SK-N-MC (cell line): Measurements from ENCODE around the gene KCNT1.

Experiments
- DNase-seq: peaks from one replicate; pipeline ENCODE4 v3.0.0-alpha.2; 2011; ENCODE audit warnings: low read depth, low spot score
- H3K27ac ChIP-seq: fragments of 200-600 bp; sonication (generic); 2 replicates; pipeline ENCODE4 v1.5.1; 2016; ENCODE audit warnings: mixed run types
- H3K36me3 ChIP-seq: fragments of 200-600 bp; sonication (generic); 2 replicates; pipeline ENCODE4 v1.6.1; 2017; ENCODE audit warnings: antibody characterized with exemption, low read length, mixed read lengths; ENCODE audit not compliant: insufficient read depth
- H3K4me3 ChIP-seq: fragments of 200-600 bp; sonication (generic); 2 replicates; pipeline ENCODE4 v1.5.1; 2016
- H3K9ac ChIP-seq: fragments of 200-600 bp; sonication (generic); 2 replicates; pipeline ENCODE4 v1.8.0; 2017; ENCODE audit warnings: mixed run types, mixed read lengths; ENCODE audit not compliant: insufficient read length
- H3K9me3 ChIP-seq: fragments of 200-600 bp; sonication (generic); 2 replicates; pipeline ENCODE4 v1.6.1; 2017; ENCODE audit warnings: low read depth, mild to moderate bottlenecking, antibody characterized with exemption, low read length, moderate library complexity, mixed read lengths
- EZH2 ChIP-seq: fragments of 200-600 bp; sonication (generic); IDR thresholded peaks from one replicate; pipeline ENCODE4 v1.6.1; 2017; ENCODE audit warnings: antibody characterized with exemption
- FOXP2 ChIP-seq: optimal IDR thresholded peaks from 2 replicates; pipeline ENCODE3; 2011; ENCODE audit warnings: mild to moderate bottlenecking, moderate library complexity; ENCODE audit not compliant: insufficient read depth; ENCODE audit errors: extremely low read length, control extremely low read depth
- POLR2AphosphoS5 ChIP-seq: IDR thresholded peaks from 2 replicates; pipeline ENCODE4 v1.6.1; 2012; ENCODE audit warnings: mild to moderate bottlenecking, low read depth, low read length, borderline replicate concordance

KCNT1 gene

DNA sequence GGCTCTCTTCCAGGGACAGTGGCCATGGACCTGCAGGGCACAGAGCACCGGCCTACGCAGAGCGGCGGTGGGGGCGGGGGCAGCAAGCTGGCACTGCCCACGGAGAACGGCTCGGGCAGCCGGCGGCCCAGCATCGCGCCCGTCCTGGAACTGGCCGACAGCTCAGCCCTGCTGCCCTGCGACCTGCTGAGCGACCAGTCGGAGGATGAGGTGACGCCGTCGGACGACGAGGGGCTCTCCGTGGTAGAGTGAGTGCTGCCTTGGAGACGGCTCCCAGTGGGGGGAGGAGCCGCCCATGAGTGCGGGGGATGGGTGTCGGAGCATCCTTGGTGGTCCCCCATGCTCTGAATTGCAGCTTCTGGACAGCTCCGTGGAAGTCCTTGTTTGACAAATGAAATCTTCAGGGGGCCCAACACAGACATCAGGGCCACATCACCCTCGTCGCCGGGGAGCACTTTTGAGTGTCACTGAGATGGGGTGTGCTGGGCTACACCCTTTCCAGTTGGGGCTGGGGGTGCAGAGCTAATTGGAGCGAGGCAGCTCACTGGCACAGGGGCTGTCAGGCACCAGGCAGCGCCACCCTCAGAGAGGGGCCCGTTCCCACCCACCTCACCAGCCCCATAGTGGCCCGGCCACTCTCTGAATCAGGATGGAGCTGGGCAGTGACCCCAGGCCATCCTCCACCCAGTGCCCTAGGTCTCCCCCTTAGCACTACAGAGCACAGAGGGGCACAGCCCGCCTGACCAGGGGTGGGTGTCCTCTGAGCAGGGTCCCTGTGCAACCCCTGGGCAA, 70.9 kb downstream of the KCNT1 start:
- Histone ChIP-seq H3K9ac (no peak overlapping the region), H3K9me3 (no peaks in the 10 kb centered on the region), H3K27ac (no peak overlapping the region), H3K36me3 (no peaks in the 10 kb centered on the region), H3K4me3 (no peak overlapping the region)
- DNase-seq = no peak
- TF ChIP-seq POLR2AphosphoS5 = no peak
- no peak for TF ChIP-seq FOXP2
- no peak for TF ChIP-seq EZH2

DNA sequence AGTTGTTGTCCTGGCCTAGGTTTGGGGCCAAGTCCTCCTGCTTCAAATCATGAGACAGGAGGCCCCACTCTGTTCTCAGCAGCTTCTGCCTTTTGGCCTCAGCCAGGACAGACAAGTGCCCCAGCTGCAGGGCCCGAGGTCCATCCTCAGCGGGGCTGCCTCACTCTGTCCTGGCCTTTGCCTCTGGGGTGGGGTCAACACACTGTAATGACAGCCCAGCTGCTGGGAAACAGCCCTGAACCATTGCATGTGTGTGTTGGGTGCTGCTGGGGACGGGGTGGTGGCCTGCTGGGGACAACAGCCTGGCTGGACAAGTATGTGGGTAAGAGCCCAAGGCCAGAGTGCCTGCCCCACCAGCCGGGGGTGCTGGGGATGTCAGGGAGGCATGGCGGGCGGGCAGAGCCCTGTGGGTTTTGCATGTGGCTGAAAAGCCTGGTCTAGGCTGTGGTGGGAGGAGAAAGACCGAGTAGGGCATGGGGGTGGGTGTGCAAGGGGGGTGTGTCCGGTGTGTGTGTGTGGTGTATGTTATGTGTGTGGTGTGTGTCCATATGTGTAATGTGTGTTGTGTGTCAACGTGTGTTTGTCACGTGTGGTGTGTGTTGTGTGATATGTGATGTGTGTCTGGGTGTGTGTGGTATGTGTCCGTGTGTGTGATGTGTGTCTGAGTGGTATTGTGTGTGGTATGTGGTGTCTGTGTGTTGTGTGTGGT, 71.7 kb downstream of the KCNT1 start:
- Histone ChIP-seq H3K4me3 (no peak overlapping the region), H3K9me3 (no peaks in the 10 kb centered on the region), H3K36me3 (no peaks in the 10 kb centered on the region), H3K9ac (no peak overlapping the region), H3K27ac (no peak overlapping the region)
- DNase-seq = no peak
- TF ChIP-seq EZH2 = no peak
- TF ChIP-seq FOXP2 = no peak
- no peak for TF ChIP-seq POLR2AphosphoS5

DNA sequence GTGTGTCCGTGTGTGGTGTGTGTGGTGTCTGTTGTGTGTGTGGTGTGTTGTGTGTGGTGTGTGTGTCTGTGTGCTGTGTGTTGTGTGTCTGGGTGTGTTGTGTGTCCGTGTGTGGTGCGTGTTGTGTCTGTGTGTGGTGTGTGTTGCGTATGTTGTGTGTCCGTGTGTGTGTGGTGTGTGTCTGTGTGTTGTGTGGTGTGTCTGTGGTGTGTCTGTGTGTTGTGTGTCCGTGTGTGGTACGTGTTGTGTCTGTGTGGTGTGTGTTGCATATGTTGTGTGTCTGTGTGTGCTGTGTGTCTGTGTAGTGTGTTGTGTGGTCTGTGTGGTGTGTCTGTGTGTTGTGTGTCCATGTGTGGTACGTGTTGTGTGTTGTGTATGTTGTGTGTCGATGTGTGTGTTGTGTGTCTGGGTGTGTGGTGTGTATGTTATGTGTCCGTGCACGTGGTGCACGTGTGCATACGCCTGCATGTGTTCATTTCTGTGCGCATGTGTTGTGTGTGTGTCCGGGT, 72.3 kb downstream of the KCNT1 start:
- H3K27ac ChIP-seq = no peak overlapping the region
- no peaks in the 10 kb centered on the region for H3K36me3 ChIP-seq
- H3K9ac ChIP-seq = no peak overlapping the region
- no peak overlapping the region for H3K4me3 ChIP-seq
- DNase-seq = no peak
- no peaks in the 10 kb centered on the region for H3K9me3 ChIP-seq
- TF ChIP-seq FOXP2 (no peak), POLR2AphosphoS5 (no peak)

DNA sequence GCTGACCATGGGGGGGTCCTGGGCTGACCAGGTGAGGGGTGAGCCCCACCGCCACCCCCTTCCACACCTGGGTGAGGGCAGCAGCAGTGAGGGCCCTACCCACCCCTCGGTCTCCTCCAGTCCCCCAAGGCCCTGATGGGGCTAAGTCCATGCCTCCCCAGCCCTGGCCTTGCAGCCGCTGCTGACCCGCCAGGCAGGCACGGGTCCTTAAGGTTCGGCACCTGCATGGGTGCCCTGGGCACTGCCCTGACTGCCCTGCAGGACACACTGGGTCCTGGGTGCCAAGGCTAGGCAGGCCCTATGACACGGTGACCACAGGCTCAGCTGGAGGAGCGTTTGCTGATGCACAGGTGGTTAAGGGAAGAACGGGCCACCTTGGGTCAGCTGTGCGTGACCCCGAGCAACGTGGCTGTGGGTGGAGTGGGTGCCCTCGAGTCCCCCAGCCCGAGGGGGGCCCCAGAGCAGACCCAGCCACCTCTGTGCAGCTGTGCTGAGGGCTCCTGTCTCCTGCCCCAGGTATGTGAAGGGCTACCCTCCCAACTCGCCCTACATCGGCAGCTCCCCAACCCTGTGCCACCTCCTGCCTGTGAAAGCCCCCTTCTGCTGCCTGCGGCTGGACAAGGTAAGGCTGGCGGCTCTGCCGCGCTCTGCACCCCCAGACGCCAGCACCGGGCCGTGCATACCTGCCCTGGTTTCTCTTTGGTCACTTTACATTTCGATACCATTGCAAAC, 73.0 kb downstream of the KCNT1 start:
- no peaks in the 10 kb centered on the region for H3K36me3 ChIP-seq
- no peak overlapping the region for H3K27ac ChIP-seq
- H3K4me3 ChIP-seq = no peak overlapping the region
- no peak overlapping the region for H3K9ac ChIP-seq
- DNase-seq = no peak
- TF ChIP-seq FOXP2 = no peak
- no peak for TF ChIP-seq EZH2
- no peak for TF ChIP-seq POLR2AphosphoS5
- no peaks in the 10 kb centered on the region for H3K9me3 ChIP-seq

DNA sequence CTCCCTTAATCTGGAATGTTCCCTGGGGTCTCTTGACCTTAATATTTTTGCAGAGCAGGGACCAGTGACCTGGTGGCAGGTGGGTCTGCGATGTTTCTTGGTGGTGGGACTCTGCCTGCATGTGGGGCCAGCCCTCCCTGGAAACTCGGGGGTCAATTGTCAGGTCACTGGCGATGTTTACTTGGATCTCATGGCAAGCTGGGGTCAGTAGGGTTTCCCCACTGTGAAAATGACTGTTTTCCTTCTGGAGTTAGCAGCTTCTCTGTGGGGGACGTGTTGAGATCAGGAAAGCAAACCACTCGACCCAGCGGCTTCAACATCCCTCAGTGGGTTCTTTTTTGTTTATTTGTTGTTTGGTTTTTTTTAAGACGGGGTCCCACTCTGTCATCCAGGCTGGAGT, 73.9 kb downstream of the KCNT1 start:
- no peaks in the 10 kb centered on the region for H3K9me3 ChIP-seq
- TF ChIP-seq FOXP2 (no peak), POLR2AphosphoS5 (no peak)
- H3K27ac ChIP-seq = no peak overlapping the region
- no peak for DNase-seq
- no peaks in the 10 kb centered on the region for H3K36me3 ChIP-seq
- H3K9ac ChIP-seq = no peak overlapping the region
- H3K4me3 ChIP-seq = no peak overlapping the region

DNA sequence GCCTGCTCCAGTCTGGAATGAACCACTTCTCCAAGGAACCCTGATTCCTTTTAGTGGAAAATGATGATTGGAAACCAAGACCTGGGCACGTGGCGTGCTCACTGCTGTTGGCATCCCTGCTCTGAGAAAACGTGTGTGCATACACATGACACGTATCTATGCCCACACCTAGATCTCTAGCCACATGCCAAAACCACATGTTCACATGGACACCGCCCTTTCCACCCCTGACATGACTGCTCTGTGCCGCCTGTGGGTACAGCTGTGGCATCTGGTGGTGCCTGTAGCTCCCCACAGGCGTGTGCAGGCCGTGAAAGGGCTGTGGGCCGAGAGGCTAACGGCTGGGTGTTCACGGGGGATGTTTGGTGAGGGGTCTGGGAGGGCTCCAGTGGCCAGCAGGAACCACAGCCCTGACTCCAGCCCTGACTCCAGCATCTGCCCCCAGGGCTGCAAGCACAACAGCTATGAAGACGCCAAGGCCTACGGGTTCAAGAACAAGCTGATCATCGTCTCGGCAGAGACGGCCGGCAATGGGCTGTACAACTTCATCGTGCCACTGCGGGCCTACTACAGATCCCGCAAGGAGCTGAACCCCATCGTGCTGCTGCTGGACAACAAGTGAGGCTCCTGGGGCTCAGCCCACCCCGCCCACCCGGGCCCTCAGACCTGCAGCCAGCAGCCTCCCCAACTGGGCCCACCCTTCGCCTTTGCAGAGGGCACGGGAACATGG, 75.1 kb downstream of the KCNT1 start:
- Histone ChIP-seq H3K9ac (no peak overlapping the region), H3K9me3 (no peaks in the 10 kb centered on the region), H3K36me3 (no peaks in the 10 kb centered on the region), H3K27ac (no peak overlapping the region), H3K4me3 (no peak overlapping the region)
- no peak for TF ChIP-seq EZH2
- no peak for TF ChIP-seq FOXP2
- no peak for TF ChIP-seq POLR2AphosphoS5
- no peak for DNase-seq

DNA sequence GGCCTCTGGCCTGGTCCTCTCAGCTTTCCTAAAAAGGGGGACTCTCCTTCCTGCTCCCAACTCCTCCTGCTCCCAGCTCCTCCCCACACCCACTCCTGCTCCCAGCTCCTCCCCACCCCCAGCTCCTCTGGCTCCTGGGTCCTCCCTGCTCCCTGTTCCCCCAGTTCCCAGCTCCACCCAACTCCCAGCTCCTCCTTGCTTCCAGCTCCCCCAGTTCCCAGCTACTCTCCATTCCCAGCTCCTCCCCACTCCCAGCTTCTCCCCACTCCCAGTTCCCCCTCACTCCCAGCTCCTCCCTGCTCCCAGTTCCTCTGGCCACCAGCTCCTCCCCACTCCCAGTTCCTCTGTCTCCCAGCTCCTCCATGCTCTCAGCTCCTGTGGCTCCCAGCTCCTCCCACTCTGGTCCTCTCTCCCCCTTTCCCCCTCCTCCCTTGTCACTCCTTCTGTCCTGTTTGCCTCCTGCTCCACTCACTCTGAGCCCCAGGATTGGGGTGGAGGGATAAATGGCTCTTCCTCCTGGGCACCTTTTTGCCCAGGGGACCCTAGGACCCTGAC, 75.7 kb downstream of the KCNT1 start:
- no peaks in the 10 kb centered on the region for H3K36me3 ChIP-seq
- TF ChIP-seq FOXP2 (no peak), POLR2AphosphoS5 (no peak), EZH2 (no peak)
- no peaks in the 10 kb centered on the region for H3K9me3 ChIP-seq
- H3K27ac ChIP-seq = no peak overlapping the region
- no peak overlapping the region for H3K9ac ChIP-seq
- H3K4me3 ChIP-seq = no peak overlapping the region
- DNase-seq = no peak

DNA sequence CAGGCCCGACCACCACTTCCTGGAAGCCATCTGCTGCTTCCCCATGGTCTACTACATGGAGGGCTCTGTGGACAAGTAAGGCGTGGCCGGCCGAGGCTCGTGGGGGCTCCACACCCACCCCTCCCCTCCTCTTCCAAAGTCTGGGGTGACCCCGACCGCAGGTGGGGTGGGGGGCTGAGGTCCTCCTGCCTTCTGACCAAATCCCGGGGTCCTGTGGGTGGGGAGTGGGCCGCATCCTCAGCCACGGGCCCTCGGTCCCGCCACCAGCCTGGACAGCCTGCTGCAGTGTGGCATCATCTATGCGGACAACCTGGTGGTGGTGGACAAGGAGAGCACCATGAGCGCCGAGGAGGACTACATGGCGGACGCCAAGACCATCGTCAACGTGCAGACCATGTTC, 76.4 kb downstream of the KCNT1 start:
- Histone ChIP-seq H3K27ac (no peak overlapping the region), H3K9me3 (no peaks in the 10 kb centered on the region), H3K4me3 (no peak overlapping the region), H3K36me3 (no peaks in the 10 kb centered on the region), H3K9ac (no peak overlapping the region)
- no peak for DNase-seq
- TF ChIP-seq FOXP2 (no peak), EZH2 (no peak)
